K562 (cell line): Measurements from ENCODE around the gene GLTP. TPM values are rescaled to one million over a fixed set of nuclear protein-coding genes. Genes with fewer than 3 reads are reported as not detected.

Source experiments
- MTA1 ChIP-seq: fragments of 450-650 bp; IDR thresholded peaks from 2 replicates; pipeline ENCODE4 v1.6.1; 2017; ENCODE audit warnings: borderline replicate concordance
- NFE2 ChIP-seq: IDR thresholded peaks from 2 replicates; pipeline ENCODE4 v1.6.1; 2014; ENCODE audit warnings: antibody characterized with exemption, low read depth
- POLR2G ChIP-seq: fragments of 200-400 bp; formaldehyde crosslinking; IDR thresholded peaks from 2 replicates; pipeline ENCODE4 v1.6.1; 2017; ENCODE audit warnings: low read depth, mild to moderate bottlenecking, antibody characterized with exemption, low read length, moderate library complexity
- RBM14 ChIP-seq: fragments of 200-400 bp; formaldehyde crosslinking; IDR thresholded peaks from 2 replicates; pipeline ENCODE4 v1.6.1; 2018; ENCODE audit warnings: low read depth, mild to moderate bottlenecking, low read length, moderate library complexity, borderline replicate concordance; ENCODE audit not compliant: insufficient read depth
- TAL1 ChIP-seq: fragments of 450-650 bp; IDR thresholded peaks from 2 replicates; pipeline ENCODE4 v1.6.1; 2016; ENCODE audit warnings: mild to moderate bottlenecking
- polyA plus RNA-seq, 8 experiments: library from polyadenylated mRNA; depleted of rRNA in 4 of 8; stranded (reverse) in 5 of 8; unstranded in 3 of 8; fragments of >200 nt; fragmentation: Nextera tagmentation in 2 of 8; fragmentation: Illumina TruSeq in 1 of 8; extraction: Ambion mirVana in 2 of 8; extraction: Trizol in 1 of 8; gene quantifications; 2 replicates each; pipeline versions ENCODE4 v1.2.1 to v1.2.3, GENCODE V29; 2011 to 2014; ENCODE audit warnings: inconsistent platforms in 1 of 8, missing spikeins in 1 of 8
- total RNA-seq, 7 experiments: library from RNA; depleted of rRNA in 6 of 7; stranded (reverse); fragments of >200 nt in 6 of 7; fragmentation: Illumina TruSeq in 2 of 7; extraction: Trizol in 2 of 7; gene quantifications; 2 replicates each; pipeline versions ENCODE4 v1.2.1 to v1.2.3, GENCODE V29; 2011 to 2021; ENCODE audit warnings: low replicate concordance in 1 of 7
- TF ChIP-seq, protein P1 (sequence below): sonication (generic); formaldehyde crosslinking; IDR thresholded peaks from 2 replicates; pipeline ENCODE4 v1.8.1; 2023; ENCODE audit warnings: missing genetic modification reagents, mild to moderate bottlenecking, borderline replicate concordance
- TF ChIP-seq, protein P2 (sequence below), 2 experiments: fragments of 450-650 bp; IDR thresholded peaks; 2 replicates each; pipeline ENCODE4 v1.6.1; 2018; ENCODE audit warnings: mild to moderate bottlenecking in 2 of 2, low read depth in 1 of 2; ENCODE audit not compliant: partially characterized antibody in 2 of 2
- TF ChIP-seq, protein P3 (sequence below): sonication (generic); formaldehyde crosslinking; IDR thresholded peaks from 2 replicates; pipeline ENCODE4 v1.8.1; 2022; ENCODE audit warnings: missing genetic modification reagents
- TF ChIP-seq, protein P4 (sequence below): conservative IDR thresholded peaks from 2 replicates; pipeline ENCODE4 v1.6.1; 2011; ENCODE audit warnings: low read depth, mild to moderate bottlenecking, low read length; ENCODE audit not compliant: control insufficient read depth
- TF ChIP-seq, protein P5 (sequence below): fragments of 250-450 bp; sonication (Bioruptor Pico); IDR thresholded peaks from 2 replicates; pipeline ENCODE4 v1.9.0; 2021; ENCODE audit warnings: mild to moderate bottlenecking
- TF ChIP-seq, protein P6 (sequence below): sonication (generic); formaldehyde crosslinking; IDR thresholded peaks from 2 replicates; pipeline ENCODE4 v1.8.0; 2022; ENCODE audit warnings: mild to moderate bottlenecking, missing genetic modification reagents

GLTP gene
- total and polyA plus RNA-seq, 9 of the 15 experiments (the other 6 are each of a cell fraction or from before 2014, with no cell fraction given), result 4.4 to 8.3 (median 6.1) TPM

DNA sequence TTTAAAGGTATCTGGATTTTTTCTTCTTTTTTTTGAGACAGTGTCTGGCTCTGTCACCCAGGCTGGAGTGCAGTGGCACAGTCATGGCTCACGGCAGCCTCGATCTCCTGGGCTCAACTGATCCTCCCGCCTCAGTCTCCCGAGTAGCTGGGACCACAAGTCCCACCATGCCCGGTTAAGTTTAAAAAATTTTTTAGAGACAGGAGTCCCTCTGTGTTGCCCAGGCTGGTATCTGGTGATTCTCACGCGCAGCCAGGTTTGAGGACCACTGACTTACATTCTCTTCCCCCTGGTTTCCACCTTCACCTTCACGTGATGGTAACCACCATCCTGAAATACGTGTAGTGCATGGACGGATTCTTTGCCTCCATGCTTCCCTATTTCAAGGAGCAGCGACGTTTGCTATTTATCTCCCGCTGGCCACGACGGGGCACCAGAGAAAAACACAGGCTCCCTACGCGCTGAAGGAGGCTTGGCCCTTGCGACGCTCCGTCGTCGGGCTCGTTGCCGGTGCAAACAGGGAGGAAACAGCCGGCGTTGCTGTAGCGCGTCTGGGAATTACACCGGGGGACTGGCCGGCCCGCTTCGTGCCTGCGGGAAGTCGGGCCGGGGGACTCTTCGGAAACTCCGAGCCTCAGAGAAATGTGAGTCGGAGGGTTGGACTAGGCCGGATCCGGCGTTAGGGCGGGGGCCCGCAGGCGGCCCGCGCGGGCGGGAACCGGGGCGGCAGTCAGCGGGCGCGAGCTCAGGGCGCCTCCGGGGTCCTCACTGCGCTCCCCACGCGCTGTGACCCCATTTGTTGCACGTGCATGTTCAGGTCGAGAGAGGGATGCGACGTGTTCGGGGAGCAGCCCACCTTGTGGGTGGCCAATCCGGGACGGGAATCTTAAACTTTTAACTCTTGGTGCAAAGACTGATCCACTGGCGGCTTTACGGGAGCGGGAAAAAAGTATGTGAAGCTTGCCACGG, 19.7 kb upstream of the GLTP start, which contains the start of gene TCHP (continued):
- TF ChIP-seq, protein P1, sequence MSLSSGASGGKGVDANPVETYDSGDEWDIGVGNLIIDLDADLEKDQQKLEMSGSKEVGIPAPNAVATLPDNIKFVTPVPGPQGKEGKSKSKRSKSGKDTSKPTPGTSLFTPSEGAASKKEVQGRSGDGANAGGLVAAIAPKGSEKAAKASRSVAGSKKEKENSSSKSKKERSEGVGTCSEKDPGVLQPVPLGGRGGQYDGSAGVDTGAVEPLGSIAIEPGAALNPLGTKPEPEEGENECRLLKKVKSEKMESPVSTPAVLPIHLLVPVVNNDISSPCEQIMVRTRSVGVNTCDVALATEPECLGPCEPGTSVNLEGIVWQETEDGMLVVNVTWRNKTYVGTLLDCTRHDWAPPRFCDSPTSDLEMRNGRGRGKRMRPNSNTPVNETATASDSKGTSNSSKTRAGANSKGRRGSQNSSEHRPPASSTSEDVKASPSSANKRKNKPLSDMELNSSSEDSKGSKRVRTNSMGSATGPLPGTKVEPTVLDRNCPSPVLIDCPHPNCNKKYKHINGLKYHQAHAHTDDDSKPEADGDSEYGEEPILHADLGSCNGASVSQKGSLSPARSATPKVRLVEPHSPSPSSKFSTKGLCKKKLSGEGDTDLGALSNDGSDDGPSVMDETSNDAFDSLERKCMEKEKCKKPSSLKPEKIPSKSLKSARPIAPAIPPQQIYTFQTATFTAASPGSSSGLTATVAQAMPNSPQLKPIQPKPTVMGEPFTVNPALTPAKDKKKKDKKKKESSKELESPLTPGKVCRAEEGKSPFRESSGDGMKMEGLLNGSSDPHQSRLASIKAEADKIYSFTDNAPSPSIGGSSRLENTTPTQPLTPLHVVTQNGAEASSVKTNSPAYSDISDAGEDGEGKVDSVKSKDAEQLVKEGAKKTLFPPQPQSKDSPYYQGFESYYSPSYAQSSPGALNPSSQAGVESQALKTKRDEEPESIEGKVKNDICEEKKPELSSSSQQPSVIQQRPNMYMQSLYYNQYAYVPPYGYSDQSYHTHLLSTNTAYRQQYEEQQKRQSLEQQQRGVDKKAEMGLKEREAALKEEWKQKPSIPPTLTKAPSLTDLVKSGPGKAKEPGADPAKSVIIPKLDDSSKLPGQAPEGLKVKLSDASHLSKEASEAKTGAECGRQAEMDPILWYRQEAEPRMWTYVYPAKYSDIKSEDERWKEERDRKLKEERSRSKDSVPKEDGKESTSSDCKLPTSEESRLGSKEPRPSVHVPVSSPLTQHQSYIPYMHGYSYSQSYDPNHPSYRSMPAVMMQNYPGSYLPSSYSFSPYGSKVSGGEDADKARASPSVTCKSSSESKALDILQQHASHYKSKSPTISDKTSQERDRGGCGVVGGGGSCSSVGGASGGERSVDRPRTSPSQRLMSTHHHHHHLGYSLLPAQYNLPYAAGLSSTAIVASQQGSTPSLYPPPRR (CRISPR knock-in tag), result no peak
- peak; percentile 93 for TF ChIP-seq POLR2G
- TF ChIP-seq RBM14, result no peak
- no peak for TF ChIP-seq TAL1
- TF ChIP-seq MTA1, result no peak
- TF ChIP-seq, protein P2, sequence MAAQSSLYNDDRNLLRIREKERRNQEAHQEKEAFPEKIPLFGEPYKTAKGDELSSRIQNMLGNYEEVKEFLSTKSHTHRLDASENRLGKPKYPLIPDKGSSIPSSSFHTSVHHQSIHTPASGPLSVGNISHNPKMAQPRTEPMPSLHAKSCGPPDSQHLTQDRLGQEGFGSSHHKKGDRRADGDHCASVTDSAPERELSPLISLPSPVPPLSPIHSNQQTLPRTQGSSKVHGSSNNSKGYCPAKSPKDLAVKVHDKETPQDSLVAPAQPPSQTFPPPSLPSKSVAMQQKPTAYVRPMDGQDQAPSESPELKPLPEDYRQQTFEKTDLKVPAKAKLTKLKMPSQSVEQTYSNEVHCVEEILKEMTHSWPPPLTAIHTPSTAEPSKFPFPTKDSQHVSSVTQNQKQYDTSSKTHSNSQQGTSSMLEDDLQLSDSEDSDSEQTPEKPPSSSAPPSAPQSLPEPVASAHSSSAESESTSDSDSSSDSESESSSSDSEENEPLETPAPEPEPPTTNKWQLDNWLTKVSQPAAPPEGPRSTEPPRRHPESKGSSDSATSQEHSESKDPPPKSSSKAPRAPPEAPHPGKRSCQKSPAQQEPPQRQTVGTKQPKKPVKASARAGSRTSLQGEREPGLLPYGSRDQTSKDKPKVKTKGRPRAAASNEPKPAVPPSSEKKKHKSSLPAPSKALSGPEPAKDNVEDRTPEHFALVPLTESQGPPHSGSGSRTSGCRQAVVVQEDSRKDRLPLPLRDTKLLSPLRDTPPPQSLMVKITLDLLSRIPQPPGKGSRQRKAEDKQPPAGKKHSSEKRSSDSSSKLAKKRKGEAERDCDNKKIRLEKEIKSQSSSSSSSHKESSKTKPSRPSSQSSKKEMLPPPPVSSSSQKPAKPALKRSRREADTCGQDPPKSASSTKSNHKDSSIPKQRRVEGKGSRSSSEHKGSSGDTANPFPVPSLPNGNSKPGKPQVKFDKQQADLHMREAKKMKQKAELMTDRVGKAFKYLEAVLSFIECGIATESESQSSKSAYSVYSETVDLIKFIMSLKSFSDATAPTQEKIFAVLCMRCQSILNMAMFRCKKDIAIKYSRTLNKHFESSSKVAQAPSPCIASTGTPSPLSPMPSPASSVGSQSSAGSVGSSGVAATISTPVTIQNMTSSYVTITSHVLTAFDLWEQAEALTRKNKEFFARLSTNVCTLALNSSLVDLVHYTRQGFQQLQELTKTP (IDR thresholded peaks at IDR 0.05; ENCODE audit: low read depth in 1 of 2, partially characterized antibody in 2 of 2), result peak; percentile 32 to 55
- TF ChIP-seq, protein P3, sequence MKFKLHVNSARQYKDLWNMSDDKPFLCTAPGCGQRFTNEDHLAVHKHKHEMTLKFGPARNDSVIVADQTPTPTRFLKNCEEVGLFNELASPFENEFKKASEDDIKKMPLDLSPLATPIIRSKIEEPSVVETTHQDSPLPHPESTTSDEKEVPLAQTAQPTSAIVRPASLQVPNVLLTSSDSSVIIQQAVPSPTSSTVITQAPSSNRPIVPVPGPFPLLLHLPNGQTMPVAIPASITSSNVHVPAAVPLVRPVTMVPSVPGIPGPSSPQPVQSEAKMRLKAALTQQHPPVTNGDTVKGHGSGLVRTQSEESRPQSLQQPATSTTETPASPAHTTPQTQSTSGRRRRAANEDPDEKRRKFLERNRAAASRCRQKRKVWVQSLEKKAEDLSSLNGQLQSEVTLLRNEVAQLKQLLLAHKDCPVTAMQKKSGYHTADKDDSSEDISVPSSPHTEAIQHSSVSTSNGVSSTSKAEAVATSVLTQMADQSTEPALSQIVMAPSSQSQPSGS (CRISPR knock-in tag), result no peak
- peak; percentile 38; the same call in 1 of the 2 replicates for TF ChIP-seq NFE2
- TF ChIP-seq, protein P4, sequence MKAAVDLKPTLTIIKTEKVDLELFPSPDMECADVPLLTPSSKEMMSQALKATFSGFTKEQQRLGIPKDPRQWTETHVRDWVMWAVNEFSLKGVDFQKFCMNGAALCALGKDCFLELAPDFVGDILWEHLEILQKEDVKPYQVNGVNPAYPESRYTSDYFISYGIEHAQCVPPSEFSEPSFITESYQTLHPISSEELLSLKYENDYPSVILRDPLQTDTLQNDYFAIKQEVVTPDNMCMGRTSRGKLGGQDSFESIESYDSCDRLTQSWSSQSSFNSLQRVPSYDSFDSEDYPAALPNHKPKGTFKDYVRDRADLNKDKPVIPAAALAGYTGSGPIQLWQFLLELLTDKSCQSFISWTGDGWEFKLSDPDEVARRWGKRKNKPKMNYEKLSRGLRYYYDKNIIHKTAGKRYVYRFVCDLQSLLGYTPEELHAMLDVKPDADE, result 0 out of 2 replicates have a peak, but pooled peaks have one; percentile 27
- TF ChIP-seq, protein P5, sequence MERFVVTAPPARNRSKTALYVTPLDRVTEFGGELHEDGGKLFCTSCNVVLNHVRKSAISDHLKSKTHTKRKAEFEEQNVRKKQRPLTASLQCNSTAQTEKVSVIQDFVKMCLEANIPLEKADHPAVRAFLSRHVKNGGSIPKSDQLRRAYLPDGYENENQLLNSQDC (CRISPR knock-in tag), result no peak
- TF ChIP-seq, protein P6, sequence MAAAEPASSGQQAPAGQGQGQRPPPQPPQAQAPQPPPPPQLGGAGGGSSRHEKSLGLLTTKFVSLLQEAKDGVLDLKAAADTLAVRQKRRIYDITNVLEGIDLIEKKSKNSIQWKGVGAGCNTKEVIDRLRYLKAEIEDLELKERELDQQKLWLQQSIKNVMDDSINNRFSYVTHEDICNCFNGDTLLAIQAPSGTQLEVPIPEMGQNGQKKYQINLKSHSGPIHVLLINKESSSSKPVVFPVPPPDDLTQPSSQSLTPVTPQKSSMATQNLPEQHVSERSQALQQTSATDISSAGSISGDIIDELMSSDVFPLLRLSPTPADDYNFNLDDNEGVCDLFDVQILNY, result no peak
